Measurements from ENCODE around the gene STX18.
"Not testable (repeated sequence)": the region's sequence is repeated elsewhere in the genome, so short reads cannot be mapped to it uniquely, and the experiment has no call there.

STX18 gene

GRCh38 chr4:4552042-4552441 lies 10.2 kb upstream of the STX18 start:
- not testable (repeated sequence) for DNase-seq

GRCh38 chr4:4550161-4550560 lies 8.3 kb upstream of the STX18 start:
- DNase-seq = not testable (repeated sequence)

- DNase-seq = no peak
Observed at GRCh38 chr4:4549534-4549933, 7.7 kb upstream of the STX18 start.

- no peak for DNase-seq
Observed at GRCh38 chr4:4542774-4543485, 1.1 kb upstream of the STX18 start.

- DNase-seq = no peak
Observed at GRCh38 chr4:4541040-4541631, 712 bp downstream of the STX18 start.

GRCh38 chr4:4539481-4539880 lies 2.4 kb downstream of the STX18 start:
- no peak for DNase-seq

- no peak for DNase-seq
Observed at GRCh38 chr4:4535590-4535989, 6.3 kb downstream of the STX18 start.

GRCh38 chr4:4534515-4535145 lies 7.2 kb downstream of the STX18 start:
- no peak for DNase-seq

GRCh38 chr4:4533461-4534169 lies 8.2 kb downstream of the STX18 start:
- no peak for DNase-seq

GRCh38 chr4:4532371-4533154 lies 9.3 kb downstream of the STX18 start:
- DNase-seq = no peak

GRCh38 chr4:4529392-4529791 lies 12.5 kb downstream of the STX18 start:
- no peak for DNase-seq

GRCh38 chr4:4526401-4526800 lies 15.4 kb downstream of the STX18 start:
- DNase-seq = no peak

GRCh38 chr4:4524364-4524763 lies 17.5 kb downstream of the STX18 start:
- DNase-seq = peak; percentile 26

- DNase-seq = no peak
Observed at GRCh38 chr4:4521731-4522130, 20.1 kb downstream of the STX18 start.

GRCh38 chr4:4521136-4521535 lies 20.7 kb downstream of the STX18 start:
- no peak for DNase-seq

- no peak for DNase-seq
Observed at GRCh38 chr4:4519297-4519894, 22.5 kb downstream of the STX18 start.

GRCh38 chr4:4518747-4519146 lies 23.1 kb downstream of the STX18 start:
- DNase-seq = no peak

GRCh38 chr4:4514786-4515185 lies 27.1 kb downstream of the STX18 start:
- DNase-seq = no peak

GRCh38 chr4:4512282-4512681 lies 29.6 kb downstream of the STX18 start:
- DNase-seq = no peak

- DNase-seq = not testable (repeated sequence)
Observed at GRCh38 chr4:4510641-4511040, 31.2 kb downstream of the STX18 start.

- no peak for DNase-seq
Observed at GRCh38 chr4:4509521-4509920, 32.3 kb downstream of the STX18 start.

GRCh38 chr4:4507923-4508322 lies 33.9 kb downstream of the STX18 start:
- no peak for DNase-seq
